ENCODE results near the gene EFHC1. TPM values are rescaled to one million over a fixed set of nuclear protein-coding genes. Genes with fewer than 3 reads are reported as not detected.
A peak's percentile ranks its signal among the peaks of the same experiment; 100 is the strongest.

Gene EFHC1
- polyA plus RNA-seq, 1 donor (not counting 4 experiments of a cell fraction or from before 2014, with no cell fraction given), result 20.5 TPM

GRCh38 chr6:52511163-52511562, 91.0 kb downstream of the EFHC1 start:
- no peak overlapping the region for H3K27ac ChIP-seq (ENCODE audit: control insufficient read depth, insufficient read depth, low read length)
- no peak overlapping the region for H3K9ac ChIP-seq (ENCODE audit: control insufficient read depth, extremely low read depth, insufficient read depth, low read length)

GRCh38 chr6:52511572-52512151, 91.5 kb downstream of the EFHC1 start:
- Histone ChIP-seq H3K4me1 (ENCODE audit: control insufficient read depth, extremely low read depth, insufficient read depth, low read length) (peaks cover 56% of the 10 kb centered on the region), H3K4me2 (ENCODE audit: control insufficient read depth, extremely low read depth, insufficient read depth, low read depth, low read length) (no peak overlapping the region), H3K9ac (ENCODE audit: control insufficient read depth, extremely low read depth, insufficient read depth, low read length) (no peak overlapping the region), H4K20me1 (ENCODE audit: control insufficient read depth, extremely low read depth, insufficient read depth, low read length) (no peaks in the 10 kb centered on the region), H2AFZ (ENCODE audit: control insufficient read depth, low read length) (no peak overlapping the region), H3K9me1 (ENCODE audit: control insufficient read depth, extremely low read depth, insufficient read depth, low read length) (no peaks in the 10 kb centered on the region), H3K79me2 (ENCODE audit: control insufficient read depth, insufficient read depth, low read length) (peaks cover 2% of the 10 kb centered on the region), H3K27me3 (ENCODE audit: control insufficient read depth, extremely low read depth, insufficient read depth, low read length) (no peaks in the 10 kb centered on the region), H3K27ac (ENCODE audit: control insufficient read depth, insufficient read depth, low read length) (peak overlapping the region; percentile 15), H3K36me3 (ENCODE audit: control insufficient read depth in 2 of 2, extremely low read depth in 1 of 2, insufficient read depth in 2 of 2, low read length in 2 of 2) (peaks cover 3 to 21% of the 10 kb centered on the region in 2 experiments), H3K9me3 (ENCODE audit: control insufficient read depth, low read depth, low read length) (no peaks in the 10 kb centered on the region), H3K4me3 (ENCODE audit: control insufficient read depth in 2 of 3, extremely low read depth in 1 of 3, insufficient read depth in 2 of 3, low read depth in 1 of 3, low read length in 3 of 3) (no peak overlapping the region)
- DNase-seq (ENCODE audit: low read depth, low spot score) (no peak), FAIRE-seq (no peak)
- no peak for TF ChIP-seq EZH2 (IDR thresholded peaks at IDR 0.05; ENCODE audit: low read length)
- TF ChIP-seq, protein P1, sequence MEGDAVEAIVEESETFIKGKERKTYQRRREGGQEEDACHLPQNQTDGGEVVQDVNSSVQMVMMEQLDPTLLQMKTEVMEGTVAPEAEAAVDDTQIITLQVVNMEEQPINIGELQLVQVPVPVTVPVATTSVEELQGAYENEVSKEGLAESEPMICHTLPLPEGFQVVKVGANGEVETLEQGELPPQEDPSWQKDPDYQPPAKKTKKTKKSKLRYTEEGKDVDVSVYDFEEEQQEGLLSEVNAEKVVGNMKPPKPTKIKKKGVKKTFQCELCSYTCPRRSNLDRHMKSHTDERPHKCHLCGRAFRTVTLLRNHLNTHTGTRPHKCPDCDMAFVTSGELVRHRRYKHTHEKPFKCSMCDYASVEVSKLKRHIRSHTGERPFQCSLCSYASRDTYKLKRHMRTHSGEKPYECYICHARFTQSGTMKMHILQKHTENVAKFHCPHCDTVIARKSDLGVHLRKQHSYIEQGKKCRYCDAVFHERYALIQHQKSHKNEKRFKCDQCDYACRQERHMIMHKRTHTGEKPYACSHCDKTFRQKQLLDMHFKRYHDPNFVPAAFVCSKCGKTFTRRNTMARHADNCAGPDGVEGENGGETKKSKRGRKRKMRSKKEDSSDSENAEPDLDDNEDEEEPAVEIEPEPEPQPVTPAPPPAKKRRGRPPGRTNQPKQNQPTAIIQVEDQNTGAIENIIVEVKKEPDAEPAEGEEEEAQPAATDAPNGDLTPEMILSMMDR (optimal IDR thresholded peaks at IDR 0.05 in 1 of 3, IDR thresholded peaks at IDR 0.05 in 1 of 3, conservative IDR thresholded peaks at IDR 0.05 in 1 of 3; ENCODE audit: extremely low read depth in 1 of 3, insufficient read depth in 2 of 3, low read length in 3 of 3), result no peak
- dilution Hi-C loops (cut with MboI; ENCODE audit: extremely low pct_ligation_motif_present, low sequenced_read_pairs), result no loop called here

More at GRCh38 chr6:52511163-52511562, 91.0 kb downstream of the EFHC1 start:
- TF ChIP-seq EZH2 (IDR thresholded peaks at IDR 0.05; ENCODE audit: low read length), result no peak
- TF ChIP-seq, protein P1 (optimal IDR thresholded peaks at IDR 0.05 in 1 of 3, IDR thresholded peaks at IDR 0.05 in 1 of 3, conservative IDR thresholded peaks at IDR 0.05 in 1 of 3; ENCODE audit: extremely low read depth in 1 of 3, insufficient read depth in 2 of 3, low read length in 3 of 3), result no peak
- FAIRE-seq (no peak), DNase-seq (ENCODE audit: low read depth, low spot score) (no peak)
- peaks cover 51% of the 10 kb centered on the region for H3K4me1 ChIP-seq (ENCODE audit: control insufficient read depth, extremely low read depth, insufficient read depth, low read length)
- no peaks in the 10 kb centered on the region for H4K20me1 ChIP-seq (ENCODE audit: control insufficient read depth, extremely low read depth, insufficient read depth, low read length)
- H3K27me3 ChIP-seq (ENCODE audit: control insufficient read depth, extremely low read depth, insufficient read depth, low read length), result no peaks in the 10 kb centered on the region
- H3K79me2 ChIP-seq (ENCODE audit: control insufficient read depth, insufficient read depth, low read length), result no peaks in the 10 kb centered on the region
- no peak overlapping the region for H2AFZ ChIP-seq (ENCODE audit: control insufficient read depth, low read length)
- H3K4me3 ChIP-seq (ENCODE audit: control insufficient read depth in 2 of 3, extremely low read depth in 1 of 3, insufficient read depth in 2 of 3, low read depth in 1 of 3, low read length in 3 of 3), result no peak overlapping the region
- dilution Hi-C loops (cut with MboI; ENCODE audit: extremely low pct_ligation_motif_present, low sequenced_read_pairs), result no loop called here
- H3K36me3 ChIP-seq (ENCODE audit: control insufficient read depth in 2 of 2, extremely low read depth in 1 of 2, insufficient read depth in 2 of 2, low read length in 2 of 2), result peaks cover 3 to 20% of the 10 kb centered on the region in 2 experiments
- no peaks in the 10 kb centered on the region for H3K9me3 ChIP-seq (ENCODE audit: control insufficient read depth, low read depth, low read length)
- no peak overlapping the region for H3K4me2 ChIP-seq (ENCODE audit: control insufficient read depth, extremely low read depth, insufficient read depth, low read depth, low read length)
- H3K9me1 ChIP-seq (ENCODE audit: control insufficient read depth, extremely low read depth, insufficient read depth, low read length), result no peaks in the 10 kb centered on the region

All from keratinocyte (primary cell).